DOHH2 (cell line): ENCODE data around the gene HLA-DQB1.
"Not testable (repeated sequence)": the region's sequence is repeated elsewhere in the genome, so short reads cannot be mapped to it uniquely, and the experiment has no call there.

Experiments
- H3F3A ChIP-seq: fragments of 200-600 bp; sonication (generic), shearing (Covaris generic); 2 replicates; pipeline ENCODE4 v1.6.0; 2016; ENCODE audit warnings: antibody characterized with exemption, mild to moderate bottlenecking; ENCODE audit not compliant: control insufficient read depth, insufficient read depth
- H3K27ac ChIP-seq: fragments of 200-600 bp; sonication (generic); 2 replicates; pipeline ENCODE4 v1.5.1; 2014; ENCODE audit warnings: low read depth, mild to moderate bottlenecking, low read length, moderate library complexity
- H3K27me3 ChIP-seq: fragments of 200-600 bp; sonication (generic); 2 replicates; pipeline ENCODE4 v1.6.1; 2014; ENCODE audit warnings: mild to moderate bottlenecking, low read length, mixed read lengths; ENCODE audit not compliant: control insufficient read depth
- H3K36me3 ChIP-seq: fragments of 200-600 bp; sonication (generic); 2 replicates; pipeline ENCODE4 v1.6.1; 2014; ENCODE audit warnings: mild to moderate bottlenecking, low read length, moderate library complexity, mixed read lengths; ENCODE audit not compliant: control insufficient read depth
- H3K4me1 ChIP-seq: fragments of 200-600 bp; sonication (generic); 2 replicates; pipeline ENCODE4 v1.6.1; 2014; ENCODE audit warnings: mild to moderate bottlenecking, low read length, mixed read lengths; ENCODE audit not compliant: control insufficient read depth
- H3K4me2 ChIP-seq: fragments of 200-600 bp; sonication (generic); 2 replicates; pipeline ENCODE4 v1.6.0; 2014; ENCODE audit warnings: mild to moderate bottlenecking, low read length, moderate library complexity
- H3K4me3 ChIP-seq: fragments of 200-600 bp; sonication (generic); 2 replicates; pipeline ENCODE4 v1.5.1; 2014; ENCODE audit warnings: mild to moderate bottlenecking, low read length, mixed read lengths
- H3K79me2 ChIP-seq: fragments of 200-600 bp; sonication (generic); 2 replicates; pipeline ENCODE4 v1.6.1; 2014; ENCODE audit warnings: mild to moderate bottlenecking, low read length, mixed read lengths; ENCODE audit not compliant: control insufficient read depth
- H3K9me2 ChIP-seq: fragments of 200-600 bp; sonication (generic); replicated peaks from 2 replicates; pipeline ENCODE4 v1.6.1; 2014; ENCODE audit warnings: mild to moderate bottlenecking, low read length, mixed read lengths; ENCODE audit not compliant: control insufficient read depth
- H3K9me3 ChIP-seq: fragments of 200-600 bp; sonication (generic); 2 replicates; pipeline ENCODE4 v1.6.1; 2014; ENCODE audit warnings: antibody characterized with exemption, low read length, mixed read lengths; ENCODE audit not compliant: control insufficient read depth, insufficient read depth
- H4K20me1 ChIP-seq: fragments of 200-600 bp; sonication (generic); 2 replicates; pipeline ENCODE4 v1.6.0; 2014; ENCODE audit warnings: low read depth, mild to moderate bottlenecking, antibody characterized with exemption, low read length, moderate library complexity; ENCODE audit not compliant: control insufficient read depth, insufficient read depth
- EZH2phosphoT487 ChIP-seq: fragments of 200-600 bp; sonication (generic); IDR thresholded peaks from 2 replicates; pipeline ENCODE4 v1.6.1; 2017; ENCODE audit warnings: borderline replicate concordance, mild to moderate bottlenecking, antibody characterized with exemption, low read length, moderate library complexity, mixed read lengths
- TF ChIP-seq, protein P1 (sequence below): fragments of 200-600 bp; sonication (generic); IDR thresholded peaks from one replicate; pipeline ENCODE4 v1.5.1; 2014; ENCODE audit warnings: antibody characterized with exemption, mild to moderate bottlenecking, low read depth, low read length; ENCODE audit not compliant: poor library complexity, severe bottlenecking

The HLA-DQB1 gene

DNA sequence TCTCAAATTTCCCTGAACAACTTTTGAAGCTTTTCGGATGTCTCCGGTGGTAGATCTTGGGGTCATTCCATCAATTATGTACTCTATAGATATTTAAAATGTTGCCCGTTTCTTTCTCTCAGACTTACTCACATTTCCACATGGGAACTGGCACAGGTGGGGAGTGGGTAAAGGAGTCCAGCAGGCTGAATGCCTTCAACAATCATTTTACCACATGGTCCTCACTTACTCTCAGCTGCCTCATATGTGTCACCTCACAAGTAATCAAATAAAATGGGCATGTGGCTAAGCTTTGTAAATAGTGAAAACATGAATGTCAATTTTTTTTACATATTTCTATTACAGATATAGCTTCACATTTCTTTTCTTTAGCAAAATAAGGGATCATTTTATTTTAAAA lies 28.6 kb downstream of the HLA-DQB1 start:
- Histone ChIP-seq H3K36me3 (no peaks in the 10 kb centered on the region), H3K4me1 (peaks cover 34% of the 10 kb centered on the region), H3K9me3 (no peaks in the 10 kb centered on the region), H3K9me2 (no peaks in the 10 kb centered on the region), H3K79me2 (no peaks in the 10 kb centered on the region), H3K4me2 (no peak overlapping the region), H3K27ac (no peak overlapping the region), H4K20me1 (no peaks in the 10 kb centered on the region), H3F3A (no peaks in the 10 kb centered on the region), H3K27me3 (peaks cover 18% of the 10 kb centered on the region), H3K4me3 (no peak overlapping the region)
- TF ChIP-seq, protein P1, sequence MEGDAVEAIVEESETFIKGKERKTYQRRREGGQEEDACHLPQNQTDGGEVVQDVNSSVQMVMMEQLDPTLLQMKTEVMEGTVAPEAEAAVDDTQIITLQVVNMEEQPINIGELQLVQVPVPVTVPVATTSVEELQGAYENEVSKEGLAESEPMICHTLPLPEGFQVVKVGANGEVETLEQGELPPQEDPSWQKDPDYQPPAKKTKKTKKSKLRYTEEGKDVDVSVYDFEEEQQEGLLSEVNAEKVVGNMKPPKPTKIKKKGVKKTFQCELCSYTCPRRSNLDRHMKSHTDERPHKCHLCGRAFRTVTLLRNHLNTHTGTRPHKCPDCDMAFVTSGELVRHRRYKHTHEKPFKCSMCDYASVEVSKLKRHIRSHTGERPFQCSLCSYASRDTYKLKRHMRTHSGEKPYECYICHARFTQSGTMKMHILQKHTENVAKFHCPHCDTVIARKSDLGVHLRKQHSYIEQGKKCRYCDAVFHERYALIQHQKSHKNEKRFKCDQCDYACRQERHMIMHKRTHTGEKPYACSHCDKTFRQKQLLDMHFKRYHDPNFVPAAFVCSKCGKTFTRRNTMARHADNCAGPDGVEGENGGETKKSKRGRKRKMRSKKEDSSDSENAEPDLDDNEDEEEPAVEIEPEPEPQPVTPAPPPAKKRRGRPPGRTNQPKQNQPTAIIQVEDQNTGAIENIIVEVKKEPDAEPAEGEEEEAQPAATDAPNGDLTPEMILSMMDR, result no peak
- no peak for TF ChIP-seq EZH2phosphoT487

DNA sequence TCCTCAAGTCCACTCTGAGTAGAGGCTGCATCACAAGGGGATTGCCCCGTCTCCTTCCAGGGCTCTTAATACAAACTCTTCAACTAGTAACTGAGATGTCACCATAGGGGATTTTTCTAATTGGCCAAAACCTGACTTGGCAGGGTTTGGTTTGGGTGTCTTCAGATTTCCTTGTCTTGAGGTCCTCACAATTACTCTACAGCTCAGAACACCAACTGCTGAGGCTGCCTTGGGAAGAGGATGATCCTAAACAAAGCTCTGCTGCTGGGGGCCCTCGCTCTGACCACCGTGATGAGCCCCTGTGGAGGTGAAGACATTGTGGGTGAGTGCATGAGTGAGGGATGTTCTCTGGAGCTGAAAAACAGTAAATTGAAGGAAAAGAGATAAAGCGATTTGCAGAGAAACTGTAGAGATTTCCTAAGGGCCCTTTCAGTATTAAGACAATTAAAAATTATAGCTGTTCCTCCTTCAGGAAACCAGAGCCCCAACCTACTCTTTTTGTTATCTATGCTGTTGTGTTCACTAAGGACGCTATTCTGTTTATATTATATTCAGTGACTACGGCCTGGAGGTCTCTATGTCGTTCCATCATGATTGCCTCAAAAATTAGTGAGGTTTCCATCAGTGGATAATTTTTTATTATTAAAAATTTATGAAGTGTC lies 29.1 kb downstream of the HLA-DQB1 start, which contains the start of gene HLA-DQA1:
TSS of gene HLA-DQA1 (plus strand) at position 188 of the 662 bp plus-strand sequence. CDS start at position 241, 53 bp downstream.
- peaks cover 38% of the 10 kb centered on the region for H3K4me1 ChIP-seq
- H3F3A ChIP-seq, result no peaks in the 10 kb centered on the region
- H3K79me2 ChIP-seq, result no peaks in the 10 kb centered on the region
- no peaks in the 10 kb centered on the region for H4K20me1 ChIP-seq
- no peaks in the 10 kb centered on the region for H3K9me3 ChIP-seq
- H3K36me3 ChIP-seq, result no peaks in the 10 kb centered on the region
- H3K27me3 ChIP-seq, result peaks cover 18% of the 10 kb centered on the region
- H3K4me3 ChIP-seq, result no peak within 1 kb of the TSS
- H3K4me2 ChIP-seq, result no peak within 1 kb of the TSS
- TF ChIP-seq EZH2phosphoT487, result no peak
- TF ChIP-seq, protein P1, result no peak
- H3K27ac ChIP-seq, result no peak within 1 kb of the TSS
- no peaks in the 10 kb centered on the region for H3K9me2 ChIP-seq

DNA sequence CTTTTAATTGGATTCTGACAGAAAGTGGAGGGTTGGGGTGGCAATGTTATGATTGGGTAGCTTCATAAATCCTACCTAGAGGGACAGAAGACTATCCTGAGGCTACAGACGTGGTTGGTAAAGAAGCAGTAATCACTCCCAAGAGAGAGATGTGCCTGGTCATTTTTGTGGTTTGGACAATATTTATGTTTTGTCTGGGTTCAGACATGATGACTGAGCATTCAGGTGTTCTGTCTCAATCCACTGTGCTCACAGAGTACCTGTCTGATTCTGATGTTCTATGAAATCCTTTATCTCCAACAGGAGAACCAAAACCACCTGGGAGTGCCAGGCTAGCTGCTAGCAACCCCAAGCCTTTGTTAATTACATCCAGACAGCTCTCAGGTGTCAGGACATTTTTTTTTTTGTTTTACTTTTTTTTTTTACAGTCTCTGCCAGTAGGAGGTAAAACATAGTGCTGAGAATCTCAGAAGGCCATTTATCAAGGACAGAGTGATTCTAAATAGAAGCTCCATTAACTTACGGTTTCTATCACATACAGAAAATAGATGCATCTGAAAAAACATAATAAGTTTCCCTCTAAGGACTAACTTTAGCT lies 30.8 kb downstream of the HLA-DQB1 start:
- peaks cover 18% of the 10 kb centered on the region for H3K27me3 ChIP-seq
- no peaks in the 10 kb centered on the region for H3K36me3 ChIP-seq
- no peaks in the 10 kb centered on the region for H3F3A ChIP-seq
- no peaks in the 10 kb centered on the region for H3K9me3 ChIP-seq
- no peaks in the 10 kb centered on the region for H4K20me1 ChIP-seq
- H3K9me2 ChIP-seq, result no peaks in the 10 kb centered on the region
- H3K4me3 ChIP-seq, result no peak overlapping the region
- peaks cover 39% of the 10 kb centered on the region for H3K4me1 ChIP-seq
- H3K4me2 ChIP-seq, result no peak overlapping the region
- H3K79me2 ChIP-seq, result no peaks in the 10 kb centered on the region
- TF ChIP-seq, protein P1, result no peak
- no peak for TF ChIP-seq EZH2phosphoT487
- H3K27ac ChIP-seq, result no peak overlapping the region

DNA sequence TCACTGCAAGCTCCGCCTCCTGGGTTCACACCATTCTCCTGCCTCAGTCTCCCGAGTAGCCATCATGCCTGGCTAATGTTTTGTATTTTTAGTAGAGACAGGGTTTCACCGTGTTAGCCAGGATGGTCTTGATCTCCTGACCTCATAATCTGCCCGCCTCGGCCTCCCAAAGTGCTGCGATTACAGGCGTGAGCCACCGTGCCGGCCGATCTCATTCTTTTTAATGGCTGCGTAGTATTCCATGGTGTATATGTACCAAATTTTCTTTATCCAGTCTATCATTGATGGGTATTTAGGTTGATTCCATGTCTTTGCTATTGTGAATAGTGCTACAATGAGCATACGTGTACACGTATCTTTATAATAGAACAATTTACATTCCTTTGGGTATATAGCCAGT lies 36.7 kb downstream of the HLA-DQB1 start:
- H3K36me3 ChIP-seq, H3K79me2 ChIP-seq, H3K9me3 ChIP-seq, H3F3A ChIP-seq, H3K4me3 ChIP-seq, H3K27me3 ChIP-seq, H3K4me2 ChIP-seq, H3K9me2 ChIP-seq, H4K20me1 ChIP-seq, H3K27ac ChIP-seq: not testable (repeated sequence)
- peaks cover 56% of the 10 kb centered on the region for H3K4me1 ChIP-seq
